GM23248 (cell line): ENCODE data around the gene C1QBP.

ENCODE experiments used
- EZH2 ChIP-seq: fragments of 200-600 bp; sonication (generic); IDR thresholded peaks from 2 replicates; pipeline ENCODE4 v1.6.1; 2018; ENCODE audit warnings: antibody characterized with exemption, mild to moderate bottlenecking; ENCODE audit not compliant: insufficient read depth, poor library complexity, severe bottlenecking
- EZH2phosphoT487 ChIP-seq: fragments of 200-600 bp; sonication (generic); IDR thresholded peaks from 2 replicates; pipeline ENCODE4 v1.6.1; 2018; ENCODE audit warnings: antibody characterized with exemption, moderate library complexity, mild to moderate bottlenecking, low read depth; ENCODE audit not compliant: insufficient read depth

GRCh38 chr17:5419959-5420653, 18.8 kb downstream of the C1QBP start, which contains the start of gene RPAIN:
- TF ChIP-seq EZH2phosphoT487, result no peak
- no peak for TF ChIP-seq EZH2
